HCT116 (cell line): ENCODE measurements around the gene DIP2B. TPM values are rescaled to one million over a fixed set of nuclear protein-coding genes. Genes with fewer than 3 reads are reported as not detected.

Experiments used
- ATAC-seq: fragments of 200-7000 bp; cut with Tn5 transposase; 2 replicates; pipeline ENCODE4 v1.9.1; 2020; ENCODE audit warnings: mild to moderate bottlenecking, moderate library complexity
- Bru-seq: library from RNA; stranded (reverse); fragments of 400-500 nt; gene quantifications from one replicate; lab custom pipeline; 2021; lab: Mats Ljungman, UMichigan
- BruChase-seq, 2 experiments: library from RNA; stranded (reverse); fragments of 400-500 nt; gene quantifications; one replicate each; lab custom pipeline; 2021; lab: Mats Ljungman, UMichigan
- BruUV-seq: library from RNA; stranded (reverse); fragments of 400-500 nt; replicated peaks from 2 replicates; lab custom pipeline; 2021; lab: Mats Ljungman, UMichigan
- CTCF ChIA-PET: fragments of 300-600 bp; sonication (Branson Sonifier 250); formaldehyde crosslinking; loops from one replicate; lab custom pipeline; 2021; ENCODE audit warnings: antibody characterized with exemption; lab: Charles Lee
- POLR2A ChIA-PET: fragments of 300-600, 350-600 bp; sonication (Branson Sonifier 250); formaldehyde crosslinking; loops from one replicate; lab custom pipeline; 2021; ENCODE audit warnings: antibody characterized with exemption; lab: Charles Lee
- RAD21 ChIA-PET, 2 experiments: fragments of 300-600 bp; sonication (Branson Sonifier 250); formaldehyde crosslinking; loops; one replicate each; lab custom pipeline; 2023; ENCODE audit warnings: low total read pairs in 2 of 2; ENCODE audit not compliant: uncharacterized antibody in 2 of 2, unreplicated experiment in 2 of 2, low non-redundant PET in 1 of 2; lab: Charles Lee
- DNase-seq: peaks from one replicate; pipeline ENCODE4 v3.0.0-alpha.2; 2010; ENCODE audit warnings: low read depth, low spot score
- H2AFZ ChIP-seq: fragments of 200-600 bp; shearing (Covaris generic), sonication (generic); 2 replicates; pipeline ENCODE4 v1.6.1; 2017; ENCODE audit warnings: low read depth, mixed run types, mixed read lengths, antibody characterized with exemption, low read length; ENCODE audit not compliant: poor library complexity, severe bottlenecking
- H3K27ac ChIP-seq: 2 replicates; pipeline ENCODE4 v1.5.1; 2012; ENCODE audit warnings: low read depth, low read length
- H3K27me3 ChIP-seq: fragments of 200-600 bp; sonication (generic); 2 replicates; pipeline ENCODE4 v1.6.1; 2016; ENCODE audit warnings: mixed run types, low read length, mixed read lengths; ENCODE audit not compliant: insufficient read depth
- H3K36me3 ChIP-seq, 2 experiments: fragments of 200-500 bp in 1 of 2; fragments of 200-600 bp in 1 of 2; sonication (Bioruptor generic) in 1 of 2; sonication (generic) in 1 of 2; 2 replicates each; pipeline versions ENCODE4 v1.5.1 to v1.6.1; 2014 to 2016; ENCODE audit warnings: low read length in 2 of 2, inconsistent platforms in 1 of 2, mixed read lengths in 1 of 2, mixed run types in 1 of 2; ENCODE audit not compliant: insufficient read depth in 2 of 2, control insufficient read depth in 1 of 2
- H3K4me1 ChIP-seq, 2 experiments: fragments of 200-600 bp in 1 of 2; sonication (generic) in 1 of 2; 2 replicates each; pipeline versions ENCODE4 v1.5.1 to v1.6.1; 2012 to 2017; ENCODE audit warnings: low read length in 2 of 2, inconsistent platforms in 1 of 2, mild to moderate bottlenecking in 1 of 2, mixed read lengths in 1 of 2, mixed run types in 1 of 2, moderate library complexity in 1 of 2; ENCODE audit not compliant: insufficient read depth in 2 of 2, control insufficient read depth in 1 of 2
- H3K4me2 ChIP-seq: fragments of 200-600 bp; sonication (generic); 2 replicates; pipeline ENCODE4 v1.6.1; 2017; ENCODE audit warnings: mixed run types, low read length, mixed read lengths
- H3K4me3 ChIP-seq, 2 experiments: fragments of 200-600 bp in 1 of 2; sonication (generic) in 1 of 2; replicated peaks in 1 of 2; 2 replicates each; pipeline ENCODE4 v1.5.1; 2011 to 2016; ENCODE audit warnings: low read length in 2 of 2, control low read depth in 1 of 2, low read depth in 1 of 2, mild to moderate bottlenecking in 1 of 2, mixed read lengths in 1 of 2, mixed run types in 1 of 2
- H3K79me2 ChIP-seq: fragments of 200-600 bp; sonication (generic); 2 replicates; pipeline ENCODE4 v1.6.1; 2017; ENCODE audit warnings: mild to moderate bottlenecking, mixed run types, low read length, moderate library complexity, mixed read lengths; ENCODE audit not compliant: insufficient read depth
- H3K9ac ChIP-seq: fragments of 200-600 bp; sonication (generic); 2 replicates; pipeline ENCODE4 v1.6.1; 2016; ENCODE audit warnings: low read length, mixed read lengths
- H3K9me2 ChIP-seq: fragments of 200-600 bp; sonication (generic), shearing (Covaris generic); 2 replicates; pipeline ENCODE4 v1.6.1; 2017; ENCODE audit warnings: mixed run types, mild to moderate bottlenecking, moderate library complexity; ENCODE audit not compliant: insufficient read depth
- H3K9me3 ChIP-seq, 2 experiments: fragments of 200-500 bp in 1 of 2; fragments of 200-600 bp in 1 of 2; sonication (Bioruptor generic) in 1 of 2; sonication (generic) in 1 of 2; 2 replicates each; pipeline ENCODE4 v1.6.1; 2014 to 2017; ENCODE audit warnings: low read length in 2 of 2, mixed read lengths in 2 of 2, inconsistent platforms in 1 of 2, low read depth in 1 of 2, mild to moderate bottlenecking in 1 of 2, mixed run types in 1 of 2, moderate library complexity in 1 of 2; ENCODE audit not compliant: control insufficient read depth in 1 of 2, insufficient read depth in 1 of 2
- H4K20me1 ChIP-seq: fragments of 200-600 bp; sonication (generic), shearing (Covaris generic); 2 replicates; pipeline ENCODE4 v1.6.1; 2017; ENCODE audit warnings: mixed run types, mild to moderate bottlenecking, moderate library complexity; ENCODE audit not compliant: insufficient read depth
- CBX3 ChIP-seq: IDR thresholded peaks from 2 replicates; pipeline ENCODE4 v1.6.1; 2012; ENCODE audit warnings: low read depth
- EGR1 ChIP-seq: IDR thresholded peaks from 2 replicates; pipeline ENCODE4 v1.6.1; 2012; ENCODE audit warnings: low read depth
- ELF1 ChIP-seq: IDR thresholded peaks from 2 replicates; pipeline ENCODE4 v1.6.1; 2012; ENCODE audit warnings: low read depth, borderline replicate concordance
- EZH2phosphoT487 ChIP-seq: fragments of 200-600 bp; IDR thresholded peaks from 2 replicates; pipeline ENCODE4 v1.6.1; 2018; ENCODE audit warnings: antibody characterized with exemption, borderline replicate concordance
- JUND ChIP-seq: IDR thresholded peaks from 2 replicates; pipeline ENCODE4 v1.6.1; 2012
- POLR2A ChIP-seq: IDR thresholded peaks from 2 replicates; pipeline ENCODE4 v1.7.0; 2011; ENCODE audit warnings: borderline replicate concordance; ENCODE audit not compliant: insufficient read depth, insufficient read length; ENCODE audit errors: extremely low read depth
- POLR2AphosphoS5 ChIP-seq: IDR thresholded peaks from 2 replicates; pipeline ENCODE4 v1.6.1; 2011; ENCODE audit warnings: mild to moderate bottlenecking, low read depth, low read length, moderate library complexity
- YY1 ChIP-seq: IDR thresholded peaks from 2 replicates; pipeline ENCODE4 v1.6.1; 2011; ENCODE audit warnings: low read length, low read depth, moderate library complexity, mild to moderate bottlenecking; ENCODE audit not compliant: insufficient replicate concordance; ENCODE audit errors: extremely low read depth
- ZFX ChIP-seq: fragments of 450-650 bp; IDR thresholded peaks from 2 replicates; pipeline ENCODE4 v1.6.1; 2017
- intact Hi-C: fragments of 100-400 bp; cut with micrococcal nuclease; formaldehyde crosslinking; loops from 2 replicates; pipeline ENCODE4 v1.10.0; 2022
- long read RNA-seq: library from polyadenylated mRNA; unstranded; transcript quantifications from one replicate; pipeline ENCODE4 v2.0.0, GENCODE V29; 2021; ENCODE audit not compliant: unreplicated experiment
- polyA plus RNA-seq: library from polyadenylated mRNA; unstranded; fragments of >200 nt; gene quantifications from 2 replicates; pipeline ENCODE4 v1.2.1, GENCODE V29; 2012; ENCODE audit warnings: missing spikeins
- total RNA-seq: library from RNA; stranded (reverse); gene quantifications from one replicate; pipeline ENCODE4 v1.2.1, GENCODE V29; 2021; ENCODE audit not compliant: unreplicated experiment
- TF ChIP-seq, protein P1 (sequence below): IDR thresholded peaks from 2 replicates; pipeline ENCODE4 v1.6.1; 2012
- TF ChIP-seq, protein P2 (sequence below): IDR thresholded peaks from 2 replicates; pipeline ENCODE4 v1.6.1; 2011; ENCODE audit warnings: mild to moderate bottlenecking, low read length, moderate library complexity; ENCODE audit not compliant: insufficient replicate concordance; ENCODE audit errors: extremely low read depth
- TF ChIP-seq, protein P3 (sequence below): IDR thresholded peaks from 2 replicates; pipeline ENCODE4 v1.6.1; 2012; ENCODE audit warnings: low read depth

The DIP2B gene, protein sequence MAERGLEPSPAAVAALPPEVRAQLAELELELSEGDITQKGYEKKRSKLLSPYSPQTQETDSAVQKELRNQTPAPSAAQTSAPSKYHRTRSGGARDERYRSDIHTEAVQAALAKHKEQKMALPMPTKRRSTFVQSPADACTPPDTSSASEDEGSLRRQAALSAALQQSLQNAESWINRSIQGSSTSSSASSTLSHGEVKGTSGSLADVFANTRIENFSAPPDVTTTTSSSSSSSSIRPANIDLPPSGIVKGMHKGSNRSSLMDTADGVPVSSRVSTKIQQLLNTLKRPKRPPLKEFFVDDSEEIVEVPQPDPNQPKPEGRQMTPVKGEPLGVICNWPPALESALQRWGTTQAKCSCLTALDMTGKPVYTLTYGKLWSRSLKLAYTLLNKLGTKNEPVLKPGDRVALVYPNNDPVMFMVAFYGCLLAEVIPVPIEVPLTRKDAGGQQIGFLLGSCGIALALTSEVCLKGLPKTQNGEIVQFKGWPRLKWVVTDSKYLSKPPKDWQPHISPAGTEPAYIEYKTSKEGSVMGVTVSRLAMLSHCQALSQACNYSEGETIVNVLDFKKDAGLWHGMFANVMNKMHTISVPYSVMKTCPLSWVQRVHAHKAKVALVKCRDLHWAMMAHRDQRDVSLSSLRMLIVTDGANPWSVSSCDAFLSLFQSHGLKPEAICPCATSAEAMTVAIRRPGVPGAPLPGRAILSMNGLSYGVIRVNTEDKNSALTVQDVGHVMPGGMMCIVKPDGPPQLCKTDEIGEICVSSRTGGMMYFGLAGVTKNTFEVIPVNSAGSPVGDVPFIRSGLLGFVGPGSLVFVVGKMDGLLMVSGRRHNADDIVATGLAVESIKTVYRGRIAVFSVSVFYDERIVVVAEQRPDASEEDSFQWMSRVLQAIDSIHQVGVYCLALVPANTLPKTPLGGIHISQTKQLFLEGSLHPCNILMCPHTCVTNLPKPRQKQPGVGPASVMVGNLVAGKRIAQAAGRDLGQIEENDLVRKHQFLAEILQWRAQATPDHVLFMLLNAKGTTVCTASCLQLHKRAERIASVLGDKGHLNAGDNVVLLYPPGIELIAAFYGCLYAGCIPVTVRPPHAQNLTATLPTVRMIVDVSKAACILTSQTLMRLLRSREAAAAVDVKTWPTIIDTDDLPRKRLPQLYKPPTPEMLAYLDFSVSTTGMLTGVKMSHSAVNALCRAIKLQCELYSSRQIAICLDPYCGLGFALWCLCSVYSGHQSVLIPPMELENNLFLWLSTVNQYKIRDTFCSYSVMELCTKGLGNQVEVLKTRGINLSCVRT (N-terminal part only)
- 32.3 TPM for total RNA-seq
- polyA plus RNA-seq: 15.7 and 16.5 TPM in 2 replicates
- Bru-seq, nascent RNA: percentile 82 among the genes with signal in this experiment
- percentile 79 among the genes with signal in this experiment for BruChase-seq, experiment 1, labeled RNA remaining after a 6-hour chase
- BruChase-seq, experiment 2, labeled RNA remaining after a 2-hour chase: percentile 74 among the genes with signal in this experiment
- long read RNA-seq, partial matches to known transcripts: 17 of 22 reads
- long read RNA-seq, other reads (novel, unspliced or antisense): 5 of 22 reads

DNA sequence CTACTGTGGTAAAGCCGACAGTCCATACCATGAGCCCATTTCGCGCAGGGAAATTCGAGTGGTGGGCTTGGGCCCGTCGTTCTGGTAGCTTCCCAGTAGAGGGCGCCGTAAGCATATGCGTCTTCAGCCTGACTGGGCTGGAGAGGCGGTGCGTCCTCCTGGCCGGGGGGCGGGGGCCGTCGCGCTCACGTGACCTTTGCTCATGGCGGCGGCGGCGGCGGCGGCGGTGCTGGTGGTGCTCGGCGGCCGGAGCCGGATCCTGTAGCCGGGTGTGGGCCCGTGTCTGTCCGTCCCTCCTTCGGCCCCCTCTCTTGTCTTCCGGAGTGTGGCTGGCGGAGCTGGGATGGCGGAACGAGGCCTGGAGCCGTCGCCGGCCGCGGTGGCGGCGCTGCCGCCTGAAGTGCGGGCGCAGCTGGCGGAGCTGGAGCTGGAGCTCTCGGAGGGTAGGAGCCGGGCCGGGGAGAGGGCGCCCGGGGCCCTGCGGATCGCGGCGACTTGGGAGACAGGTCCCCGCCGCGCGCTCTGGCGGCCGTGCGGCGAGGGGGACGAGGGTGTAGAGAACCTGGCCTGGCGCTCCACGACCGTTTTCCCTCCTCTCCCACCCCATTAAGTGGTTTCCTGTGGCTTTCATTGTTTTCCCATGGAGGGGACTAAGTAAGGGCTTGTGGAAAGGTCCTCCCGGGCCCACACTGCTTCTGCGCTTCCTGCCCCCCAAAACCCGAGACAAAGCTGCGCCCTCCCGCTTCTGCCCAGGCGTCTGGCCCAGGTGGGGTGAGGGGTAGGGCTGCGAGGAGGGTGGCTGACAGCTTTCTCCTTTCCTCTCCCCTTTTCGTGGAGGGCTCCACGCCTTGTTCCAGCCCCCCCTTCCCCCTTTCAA is at the start of gene DIP2B:
TSS of gene DIP2B (plus strand) at position 188 of the 877 bp plus-strand sequence. CDS start at position 344, 156 bp downstream.
- Histone ChIP-seq H3K9ac (peak within 1 kb of the TSS; percentile 86), H2AFZ (peak within 1 kb of the TSS; percentile 99), H4K20me1 (no peaks in the 10 kb centered on the region), H3K4me2 (peak within 1 kb of the TSS; percentile 89), H3K79me2 (peaks cover 51% of the 10 kb centered on the region), H3K9me2 (no peaks in the 10 kb centered on the region), H3K27me3 (no peaks in the 10 kb centered on the region), H3K4me1 (peaks cover 0 to 21% of the 10 kb centered on the region in 2 experiments; a peak in 3 of 4 replicates), H3K27ac (peak within 1 kb of the TSS; percentile 84), H3K36me3 (no peaks in the 10 kb centered on the region), H3K9me3 (no peaks in the 10 kb centered on the region; a peak in 1 of 4 replicates), H3K4me3 (peak within 1 kb of the TSS; percentile 77 to 90)
- ATAC-seq: peak; percentile 93
- ChIA-PET CTCF (interaction anchor here (0.7 to 2.9 kb wide), 10 partner anchors 9 to 482 kb away, joined by 3 to 38 read pairs (median 4); partner anchors contain the start of gene ATF1), POLR2A (interaction anchor here (1.0 to 1.1 kb wide), 2 partner anchors 259 to 521 kb away, joined by 3 read pairs; partner anchors contain the start of genes ATF1 and SLC11A2), RAD21 (interaction anchor here (0.7 to 2.4 kb wide), 4 partner anchors 41 to 260 kb away, joined by 3 to 6 read pairs (median 4); no protein-coding TSS in a partner anchor)
- intact Hi-C loops: loop anchor here (1.0 to 10.0 kb wide), 3 partner anchors 133 to 840 kb away; partner anchors contain the start of gene CELA1
- DNase-seq: peak; percentile 71
- no TSS peak for BruUV-seq
- TF ChIP-seq YY1 (peak; percentile 89), EGR1 (peak; percentile 46; the same call in 1 of the 2 replicates), CBX3 (no peak; the same call in 1 of the 2 replicates), ELF1 (no peak), EZH2phosphoT487 (no peak), POLR2A (peak; percentile 53), ZFX (peak; percentile 81), JUND (no peak), POLR2AphosphoS5 (peak; percentile 78)
- TF ChIP-seq, protein P1, sequence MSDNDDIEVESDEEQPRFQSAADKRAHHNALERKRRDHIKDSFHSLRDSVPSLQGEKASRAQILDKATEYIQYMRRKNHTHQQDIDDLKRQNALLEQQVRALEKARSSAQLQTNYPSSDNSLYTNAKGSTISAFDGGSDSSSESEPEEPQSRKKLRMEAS: peak; percentile 85
- TF ChIP-seq, protein P2, sequence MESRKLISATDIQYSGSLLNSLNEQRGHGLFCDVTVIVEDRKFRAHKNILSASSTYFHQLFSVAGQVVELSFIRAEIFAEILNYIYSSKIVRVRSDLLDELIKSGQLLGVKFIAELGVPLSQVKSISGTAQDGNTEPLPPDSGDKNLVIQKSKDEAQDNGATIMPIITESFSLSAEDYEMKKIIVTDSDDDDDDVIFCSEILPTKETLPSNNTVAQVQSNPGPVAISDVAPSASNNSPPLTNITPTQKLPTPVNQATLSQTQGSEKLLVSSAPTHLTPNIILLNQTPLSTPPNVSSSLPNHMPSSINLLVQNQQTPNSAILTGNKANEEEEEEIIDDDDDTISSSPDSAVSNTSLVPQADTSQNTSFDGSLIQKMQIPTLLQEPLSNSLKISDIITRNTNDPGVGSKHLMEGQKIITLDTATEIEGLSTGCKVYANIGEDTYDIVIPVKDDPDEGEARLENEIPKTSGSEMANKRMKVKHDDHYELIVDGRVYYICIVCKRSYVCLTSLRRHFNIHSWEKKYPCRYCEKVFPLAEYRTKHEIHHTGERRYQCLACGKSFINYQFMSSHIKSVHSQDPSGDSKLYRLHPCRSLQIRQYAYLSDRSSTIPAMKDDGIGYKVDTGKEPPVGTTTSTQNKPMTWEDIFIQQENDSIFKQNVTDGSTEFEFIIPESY: no peak
- TF ChIP-seq, protein P3, sequence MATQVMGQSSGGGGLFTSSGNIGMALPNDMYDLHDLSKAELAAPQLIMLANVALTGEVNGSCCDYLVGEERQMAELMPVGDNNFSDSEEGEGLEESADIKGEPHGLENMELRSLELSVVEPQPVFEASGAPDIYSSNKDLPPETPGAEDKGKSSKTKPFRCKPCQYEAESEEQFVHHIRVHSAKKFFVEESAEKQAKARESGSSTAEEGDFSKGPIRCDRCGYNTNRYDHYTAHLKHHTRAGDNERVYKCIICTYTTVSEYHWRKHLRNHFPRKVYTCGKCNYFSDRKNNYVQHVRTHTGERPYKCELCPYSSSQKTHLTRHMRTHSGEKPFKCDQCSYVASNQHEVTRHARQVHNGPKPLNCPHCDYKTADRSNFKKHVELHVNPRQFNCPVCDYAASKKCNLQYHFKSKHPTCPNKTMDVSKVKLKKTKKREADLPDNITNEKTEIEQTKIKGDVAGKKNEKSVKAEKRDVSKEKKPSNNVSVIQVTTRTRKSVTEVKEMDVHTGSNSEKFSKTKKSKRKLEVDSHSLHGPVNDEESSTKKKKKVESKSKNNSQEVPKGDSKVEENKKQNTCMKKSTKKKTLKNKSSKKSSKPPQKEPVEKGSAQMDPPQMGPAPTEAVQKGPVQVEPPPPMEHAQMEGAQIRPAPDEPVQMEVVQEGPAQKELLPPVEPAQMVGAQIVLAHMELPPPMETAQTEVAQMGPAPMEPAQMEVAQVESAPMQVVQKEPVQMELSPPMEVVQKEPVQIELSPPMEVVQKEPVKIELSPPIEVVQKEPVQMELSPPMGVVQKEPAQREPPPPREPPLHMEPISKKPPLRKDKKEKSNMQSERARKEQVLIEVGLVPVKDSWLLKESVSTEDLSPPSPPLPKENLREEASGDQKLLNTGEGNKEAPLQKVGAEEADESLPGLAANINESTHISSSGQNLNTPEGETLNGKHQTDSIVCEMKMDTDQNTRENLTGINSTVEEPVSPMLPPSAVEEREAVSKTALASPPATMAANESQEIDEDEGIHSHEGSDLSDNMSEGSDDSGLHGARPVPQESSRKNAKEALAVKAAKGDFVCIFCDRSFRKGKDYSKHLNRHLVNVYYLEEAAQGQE: no peak
